8988T (cell line): ENCODE data around the gene MVP.
"Not testable (repeated sequence)": the region's sequence is repeated elsewhere in the genome, so short reads cannot be mapped to it uniquely, and the experiment has no call there.

ENCODE experiments used
- DNase-seq: peaks from one replicate; pipeline ENCODE4 v3.0.0; 2011

Gene MVP

GRCh38 chr16:29876594-29877249 lies 56.5 kb downstream of the MVP start:
- DNase-seq, result no peak

GRCh38 chr16:29877266-29877961 lies 57.2 kb downstream of the MVP start:
- DNase-seq, result no peak

DNA sequence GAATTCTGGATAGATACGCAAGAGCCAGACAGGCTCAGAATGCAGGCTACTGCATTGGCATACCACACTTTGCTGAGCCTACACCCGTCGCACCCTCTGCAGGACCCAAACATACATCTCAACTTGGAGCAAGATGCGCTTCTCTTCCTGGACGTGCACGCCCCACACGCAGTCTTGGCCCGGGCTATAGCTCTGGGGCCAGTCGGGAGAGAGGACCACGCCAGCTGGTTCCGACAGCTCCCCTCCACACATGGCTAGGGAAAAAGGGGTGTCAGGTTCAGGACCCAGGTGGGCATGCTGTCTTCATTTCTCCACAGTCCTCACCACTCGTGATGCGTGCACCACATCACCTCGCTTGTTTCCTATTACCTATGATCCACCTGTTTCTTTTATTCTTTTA lies 57.9 kb downstream of the MVP start:
- no peak for DNase-seq

DNA sequence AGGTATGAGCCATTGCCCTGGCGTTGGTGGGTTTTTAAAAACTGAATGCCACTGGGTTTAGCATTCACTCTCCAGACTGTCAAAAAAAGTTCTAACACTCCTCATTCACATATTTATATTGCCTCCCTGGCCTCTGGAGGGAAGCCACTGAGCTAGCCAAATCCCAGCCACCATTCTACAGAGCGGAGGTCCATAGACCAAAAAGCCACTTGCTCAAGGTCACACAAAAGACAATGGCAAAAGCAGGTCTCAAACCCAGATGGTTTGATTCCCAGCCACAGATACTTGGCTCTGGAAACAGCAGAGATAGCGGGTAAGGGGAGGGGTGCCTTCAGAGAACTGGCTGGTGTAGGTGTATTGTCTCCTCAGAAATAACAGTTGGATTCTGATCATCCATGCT lies 60.8 kb downstream of the MVP start:
- DNase-seq, result no peak

DNA sequence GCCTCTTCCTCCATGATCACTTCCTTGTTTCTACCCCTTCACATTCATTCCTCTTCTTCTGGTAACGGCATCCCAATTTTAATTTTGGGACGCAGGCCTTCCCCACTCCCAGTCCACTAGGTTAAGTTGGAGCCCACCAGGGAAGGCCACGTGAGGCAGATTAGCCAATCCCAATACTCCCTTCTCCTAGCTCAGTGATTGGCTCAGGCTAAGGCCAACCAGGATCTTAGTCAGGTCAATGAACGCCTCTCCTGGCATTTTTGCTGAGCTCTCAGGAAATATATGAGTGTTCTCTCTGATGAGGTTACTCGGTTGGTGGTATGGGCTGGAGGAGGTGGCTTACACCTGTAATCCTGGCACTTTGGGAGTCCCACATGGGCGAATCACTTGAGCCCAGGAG lies 63.7 kb downstream of the MVP start:
- DNase-seq, result no peak

DNA sequence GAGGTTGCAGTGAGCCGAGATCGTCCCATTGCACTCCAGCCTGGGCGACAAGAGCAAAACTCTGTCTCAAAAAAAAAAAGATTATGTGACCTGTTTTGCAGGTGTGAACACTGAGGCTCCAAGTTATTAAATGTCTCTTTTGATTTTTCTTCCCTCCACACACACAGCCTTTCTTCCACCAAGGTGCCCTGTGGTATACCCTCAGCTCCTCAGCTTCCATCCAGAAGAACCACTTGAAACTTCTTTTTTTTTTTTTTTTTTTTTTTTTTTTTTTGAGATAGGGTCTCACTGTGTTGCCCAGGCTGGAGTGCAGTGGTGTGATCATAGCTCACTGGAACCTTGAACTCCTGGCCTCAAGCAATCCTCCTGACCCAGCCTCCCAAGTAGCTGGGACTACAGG lies 69.1 kb downstream of the MVP start:
- DNase-seq, result not testable (repeated sequence)

- no peak for DNase-seq
Observed at GRCh38 chr16:29891525-29892457, 71.5 kb downstream of the MVP start.

GRCh38 chr16:29892458-29892813 lies 72.2 kb downstream of the MVP start:
- no peak for DNase-seq

DNA sequence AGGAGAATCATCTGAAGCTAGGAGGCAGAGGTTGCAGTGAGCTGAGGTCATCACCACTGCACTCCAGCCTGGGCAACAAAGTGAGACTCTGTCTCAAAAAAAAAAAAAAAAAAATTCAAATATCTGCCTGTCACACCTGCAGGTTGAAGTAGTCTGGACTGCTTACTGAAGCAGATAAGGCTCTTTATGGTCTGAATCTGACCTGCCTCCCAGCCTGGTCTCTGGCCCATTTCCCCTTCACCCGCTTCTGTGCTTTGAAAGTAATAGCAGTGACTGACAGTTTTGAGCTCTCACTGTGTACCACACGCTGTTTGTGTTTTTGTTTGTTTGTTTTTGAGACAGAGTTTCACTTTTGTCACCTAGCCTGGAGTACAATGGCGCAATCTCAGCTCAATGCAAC lies 73.3 kb downstream of the MVP start:
- no peak for DNase-seq

DNA sequence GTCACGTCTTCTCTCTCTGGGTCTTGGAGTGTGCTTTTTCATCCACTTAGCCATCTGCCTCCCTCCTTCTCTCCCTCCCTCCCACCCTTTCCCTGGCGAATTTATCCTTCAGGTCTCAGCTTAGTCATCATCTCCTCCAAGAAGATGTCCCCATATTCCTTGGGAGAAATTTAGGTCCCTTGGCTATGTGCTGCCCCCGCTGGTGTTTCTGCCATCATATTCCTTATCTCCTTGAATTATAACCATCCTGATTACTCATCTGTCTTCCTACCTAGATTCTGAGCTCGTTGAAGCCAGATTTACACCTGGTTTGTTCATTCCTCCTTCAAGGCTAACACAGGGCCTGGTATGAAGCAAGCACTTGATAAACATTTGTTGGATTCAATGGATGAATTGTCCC lies 74.1 kb downstream of the MVP start:
- DNase-seq, result no peak

- no peak for DNase-seq
Observed at GRCh38 chr16:29896841-29897240, 76.6 kb downstream of the MVP start.

- DNase-seq, result no peak
Observed at GRCh38 chr16:29897333-29897732, 77.1 kb downstream of the MVP start.
